ENCODE results near the gene BNC2.

- TF ChIP-seq CTCF (IDR thresholded peaks at IDR 0.05; ENCODE audit: low read length) (no peak), EZH2 (IDR thresholded peaks at IDR 0.05; ENCODE audit: borderline replicate concordance, low read length) (no peak)
These were observed 22.3 kb downstream of the BNC2 start for GRCh38 chr9:16848179-16848578.
